IPS-20b (cell line): ENCODE results near the gene EML1.

Source experiments
- H3K27ac ChIP-seq: one replicate; pipeline ENCODE4 v1.5.1; 2013; ENCODE audit warnings: low read length
- H3K27me3 ChIP-seq: 2 replicates; pipeline ENCODE4 v1.6.1; 2013; ENCODE audit warnings: mild to moderate bottlenecking, low read length, inconsistent platforms; ENCODE audit not compliant: insufficient read depth
- H3K36me3 ChIP-seq: 2 replicates; pipeline ENCODE4 v1.6.1; 2013; ENCODE audit warnings: low read depth, mild to moderate bottlenecking, inconsistent platforms, low read length, moderate library complexity; ENCODE audit not compliant: insufficient read depth
- H3K4me1 ChIP-seq: 2 replicates; pipeline ENCODE4 v1.6.1; 2013; ENCODE audit warnings: mild to moderate bottlenecking, control low read depth, inconsistent platforms, low read length, moderate library complexity; ENCODE audit not compliant: insufficient read depth
- H3K4me3 ChIP-seq: 2 replicates; pipeline ENCODE4 v1.5.1; 2013; ENCODE audit warnings: mild to moderate bottlenecking, low read length, inconsistent platforms
- H3K9ac ChIP-seq: 2 replicates; pipeline ENCODE4 v1.6.1; 2013; ENCODE audit warnings: low read depth, mild to moderate bottlenecking, inconsistent platforms, low read length, moderate library complexity
- H3K9me3 ChIP-seq: 2 replicates; pipeline ENCODE4 v1.6.1; 2013; ENCODE audit warnings: mild to moderate bottlenecking, low read depth, low read length, inconsistent platforms; ENCODE audit not compliant: insufficient read depth

Gene EML1

DNA sequence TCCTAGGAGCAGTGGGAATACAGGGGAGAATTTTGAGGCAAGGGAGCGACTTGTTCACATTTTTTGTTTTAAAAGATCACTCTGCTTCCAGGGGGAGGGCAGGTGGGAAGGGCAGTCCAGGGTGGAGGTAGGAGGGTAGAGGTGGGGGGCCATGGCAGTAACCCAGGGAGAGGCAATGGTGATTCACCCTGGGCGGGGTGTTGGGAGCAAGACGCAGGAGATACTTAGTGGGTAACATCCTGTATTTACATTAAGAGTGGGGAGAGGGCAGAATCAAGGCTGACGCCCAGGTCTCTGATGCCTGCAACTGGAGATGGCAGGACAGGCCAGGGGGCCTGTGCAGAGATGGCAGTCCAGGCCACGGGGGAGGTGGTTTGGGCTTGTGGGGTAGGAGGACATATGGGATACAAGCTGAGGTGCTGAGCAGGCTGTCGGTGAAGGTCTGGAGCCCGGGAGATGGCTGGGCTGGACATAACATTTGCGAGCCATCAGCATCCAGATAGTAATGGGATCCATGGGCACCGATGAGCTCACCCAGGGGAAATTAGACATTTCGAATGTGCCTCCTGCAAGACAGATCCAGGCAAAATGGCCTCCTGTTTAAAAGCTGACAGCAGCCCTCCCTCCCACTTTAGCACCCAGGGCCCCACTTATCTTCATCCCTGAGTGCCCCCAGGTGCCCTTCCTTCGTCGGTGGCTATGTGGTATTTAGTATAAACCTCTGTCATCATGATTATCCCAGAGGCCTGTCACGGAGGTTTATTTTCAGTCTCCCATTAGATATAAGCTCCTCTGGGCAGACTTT, 9.3 kb downstream of the EML1 start:
- Histone ChIP-seq H3K4me1 (0 out of 2 replicates have a peak, but pooled peaks cover 5% of the 10 kb centered on the region), H3K27ac (no peak overlapping the region), H3K9me3 (no peaks in the 10 kb centered on the region), H3K36me3 (no peaks in the 10 kb centered on the region), H3K4me3 (no peak overlapping the region), H3K9ac (no peak overlapping the region), H3K27me3 (no peaks in the 10 kb centered on the region)

DNA sequence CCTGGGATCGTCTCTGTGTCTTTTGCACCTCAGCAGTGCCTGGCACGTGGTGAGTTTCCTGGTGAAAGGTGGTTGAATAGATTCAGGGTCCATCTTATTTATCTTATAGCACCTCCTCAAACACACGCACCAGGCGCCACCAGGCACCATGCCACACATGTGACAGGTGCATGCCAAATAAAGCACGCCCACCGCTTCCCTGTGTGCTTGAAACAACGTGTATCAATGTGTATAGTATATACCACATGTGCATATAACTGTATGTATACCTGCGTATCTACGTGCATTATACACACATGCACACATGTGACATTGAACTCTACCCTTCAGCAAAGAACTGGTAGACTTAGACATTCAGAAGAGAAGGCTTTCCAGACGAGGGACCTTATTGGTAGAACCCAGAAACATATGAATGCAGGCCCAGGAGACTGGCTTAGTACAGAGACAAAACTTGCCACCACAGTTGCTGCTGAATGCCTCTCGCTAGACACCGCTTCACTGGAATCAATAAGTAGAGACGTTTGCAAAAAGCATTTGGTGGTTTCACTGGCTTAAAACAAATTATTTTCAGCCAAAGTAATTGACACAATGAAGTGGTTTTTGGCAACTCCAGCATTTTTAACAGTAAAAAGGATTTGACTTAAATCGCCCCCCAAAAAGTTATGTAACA, 10.0 kb downstream of the EML1 start:
- Histone ChIP-seq H3K27me3 (no peaks in the 10 kb centered on the region), H3K9ac (no peak overlapping the region), H3K36me3 (no peaks in the 10 kb centered on the region), H3K9me3 (no peaks in the 10 kb centered on the region), H3K4me3 (no peak overlapping the region), H3K4me1 (0 out of 2 replicates have a peak, but pooled peaks cover 5% of the 10 kb centered on the region), H3K27ac (no peak overlapping the region)

DNA sequence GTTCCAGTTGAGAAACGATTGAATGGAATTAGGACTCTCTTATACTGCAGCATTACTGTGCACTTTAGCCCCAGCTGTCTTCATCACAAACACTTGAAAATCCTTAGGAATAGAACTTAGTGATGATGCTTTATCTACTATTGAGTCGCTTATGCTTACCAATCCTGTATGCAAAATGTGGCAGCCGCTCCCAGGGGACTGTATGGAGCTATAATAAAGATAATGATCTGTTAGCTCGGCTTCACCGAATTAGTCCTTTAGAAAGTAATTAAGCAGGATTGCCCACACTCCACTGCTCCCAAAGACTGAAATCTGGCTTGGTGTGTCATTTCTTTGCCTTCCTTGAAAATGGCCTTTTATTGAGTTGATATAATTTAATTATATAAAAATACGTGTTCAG, 10.6 kb downstream of the EML1 start:
- H3K36me3 ChIP-seq: no peaks in the 10 kb centered on the region
- H3K27me3 ChIP-seq: no peaks in the 10 kb centered on the region
- H3K27ac ChIP-seq: no peak overlapping the region
- no peaks in the 10 kb centered on the region for H3K9me3 ChIP-seq
- 0 out of 2 replicates have a peak, but pooled peaks cover 5% of the 10 kb centered on the region for H3K4me1 ChIP-seq
- H3K9ac ChIP-seq: no peak overlapping the region
- no peak overlapping the region for H3K4me3 ChIP-seq

DNA sequence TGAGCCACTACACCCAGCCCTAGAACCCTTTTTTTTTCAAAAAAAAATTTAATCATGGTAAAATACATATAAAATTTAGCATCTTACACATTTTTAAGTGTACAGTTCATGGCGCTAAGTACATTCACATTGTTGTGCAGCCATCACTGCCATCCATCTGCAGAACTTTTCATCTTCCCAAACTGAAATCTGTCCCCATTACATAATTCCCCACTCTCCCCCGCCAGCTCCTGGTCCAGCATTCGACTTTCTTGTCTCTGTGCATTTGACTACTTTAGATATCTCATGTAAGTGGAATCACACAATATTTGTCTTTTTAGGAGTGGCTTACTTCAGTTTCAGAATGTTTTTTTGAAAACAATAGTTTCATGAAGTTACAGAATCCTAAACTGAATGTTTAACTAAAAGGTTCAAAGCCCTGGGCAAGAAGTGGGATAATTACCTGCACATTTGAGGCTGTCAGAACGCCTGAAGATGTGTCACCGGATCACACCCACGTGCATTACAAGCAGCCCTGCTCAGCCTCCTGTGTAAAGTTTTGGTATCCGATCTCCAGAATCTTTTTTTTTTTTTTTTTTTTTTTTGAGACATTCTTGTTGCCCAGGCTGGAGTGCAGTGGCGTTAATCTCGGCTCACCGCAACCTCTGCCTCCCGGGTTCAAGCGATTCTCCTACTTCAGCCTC, 12.7 kb downstream of the EML1 start:
- 0 out of 2 replicates have a peak, but pooled peaks cover 1% of the 10 kb centered on the region for H3K4me1 ChIP-seq
- H3K36me3 ChIP-seq: no peaks in the 10 kb centered on the region
- H3K9ac ChIP-seq: no peak overlapping the region
- H3K27me3 ChIP-seq: no peaks in the 10 kb centered on the region
- H3K27ac ChIP-seq: no peak overlapping the region
- H3K4me3 ChIP-seq: no peak overlapping the region
- H3K9me3 ChIP-seq: no peaks in the 10 kb centered on the region

DNA sequence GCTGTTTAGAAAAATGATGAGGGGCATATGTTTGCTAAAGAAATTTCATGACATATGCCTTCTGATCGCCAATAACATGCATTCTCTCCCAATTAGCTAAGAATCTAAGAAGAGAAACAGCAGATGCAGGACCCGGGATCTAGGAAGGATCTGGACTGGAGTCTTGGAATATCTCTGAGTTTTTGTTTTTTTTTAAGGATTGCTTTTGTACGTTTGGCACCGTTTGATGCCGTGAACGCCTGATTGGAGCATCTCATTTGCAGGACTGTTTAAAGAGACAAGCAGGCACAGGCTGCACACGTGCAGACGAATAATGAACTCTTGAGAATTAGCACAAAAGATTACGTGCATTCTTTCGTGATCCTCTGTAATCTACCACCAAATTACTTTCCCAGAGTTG, 13.6 kb downstream of the EML1 start:
- no peak overlapping the region for H3K27ac ChIP-seq
- no peaks in the 10 kb centered on the region for H3K36me3 ChIP-seq
- no peak overlapping the region for H3K9ac ChIP-seq
- H3K9me3 ChIP-seq: no peaks in the 10 kb centered on the region
- H3K4me3 ChIP-seq: no peak overlapping the region
- H3K4me1 ChIP-seq: no peaks in the 10 kb centered on the region
- no peaks in the 10 kb centered on the region for H3K27me3 ChIP-seq

DNA sequence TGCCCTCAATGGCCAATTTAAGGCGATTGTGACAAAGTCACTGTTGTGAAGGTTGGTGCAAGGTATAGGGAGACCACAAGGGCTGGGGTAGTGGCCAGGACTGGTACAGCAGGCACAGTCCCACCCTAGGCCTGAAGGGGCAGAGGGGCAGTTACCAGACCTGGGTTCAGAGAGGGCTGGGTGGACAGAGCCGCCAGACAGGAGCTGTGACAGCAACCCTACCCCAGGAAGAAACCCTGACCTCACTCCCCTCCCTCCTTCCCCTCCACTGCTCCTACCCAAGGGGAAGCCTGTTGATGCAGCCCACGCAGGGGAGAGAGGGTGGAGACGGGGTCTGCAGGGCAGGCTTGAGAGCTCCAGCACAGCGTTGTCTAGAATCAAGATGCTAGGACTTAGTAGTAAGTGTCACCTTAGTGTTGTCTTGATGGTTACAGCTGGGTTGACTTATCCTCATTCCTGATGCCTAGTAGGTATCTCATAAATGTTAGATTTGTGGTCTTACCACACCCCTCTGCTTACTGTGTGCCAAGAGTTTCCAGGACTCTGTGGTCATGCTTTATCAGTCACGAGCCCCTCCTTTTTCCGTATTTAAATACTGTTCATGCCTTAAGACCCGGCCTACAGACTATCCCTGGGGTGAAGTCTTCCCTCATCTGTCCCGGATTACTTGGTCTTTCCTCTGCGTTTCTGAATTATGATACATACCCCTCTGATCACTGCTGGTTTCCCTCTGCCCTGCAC, 14.4 kb downstream of the EML1 start:
- H3K4me1 ChIP-seq: no peaks in the 10 kb centered on the region

DNA sequence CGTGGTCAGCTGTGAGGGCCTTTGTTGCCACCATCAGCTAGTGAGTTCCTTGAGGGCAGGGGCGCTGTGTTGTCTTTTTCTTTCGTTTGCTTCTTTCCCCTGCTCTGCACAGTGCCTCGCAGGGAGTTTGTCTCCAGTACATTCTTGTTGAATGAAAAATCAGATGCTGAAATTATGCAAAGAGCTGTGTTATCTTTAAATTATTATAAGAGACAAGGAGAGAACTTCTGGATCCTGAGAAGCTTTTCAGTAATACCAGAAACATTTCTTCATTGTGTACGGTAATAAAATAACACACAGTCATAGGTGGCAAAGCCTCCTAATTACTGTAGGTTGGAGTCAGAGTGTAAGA, 14.9 kb downstream of the EML1 start:
- H3K4me3 ChIP-seq: no peak overlapping the region
- no peak overlapping the region for H3K9ac ChIP-seq
- H3K9me3 ChIP-seq: no peaks in the 10 kb centered on the region
- no peak overlapping the region for H3K27ac ChIP-seq
- no peaks in the 10 kb centered on the region for H3K4me1 ChIP-seq
- H3K36me3 ChIP-seq: no peaks in the 10 kb centered on the region
- no peaks in the 10 kb centered on the region for H3K27me3 ChIP-seq

More for the DNA sequence above, 14.4 kb downstream of the EML1 start:
- Histone ChIP-seq H3K4me3 (no peak overlapping the region), H3K27ac (no peak overlapping the region), H3K36me3 (no peaks in the 10 kb centered on the region), H3K9me3 (no peaks in the 10 kb centered on the region), H3K9ac (no peak overlapping the region), H3K27me3 (no peaks in the 10 kb centered on the region)

DNA sequence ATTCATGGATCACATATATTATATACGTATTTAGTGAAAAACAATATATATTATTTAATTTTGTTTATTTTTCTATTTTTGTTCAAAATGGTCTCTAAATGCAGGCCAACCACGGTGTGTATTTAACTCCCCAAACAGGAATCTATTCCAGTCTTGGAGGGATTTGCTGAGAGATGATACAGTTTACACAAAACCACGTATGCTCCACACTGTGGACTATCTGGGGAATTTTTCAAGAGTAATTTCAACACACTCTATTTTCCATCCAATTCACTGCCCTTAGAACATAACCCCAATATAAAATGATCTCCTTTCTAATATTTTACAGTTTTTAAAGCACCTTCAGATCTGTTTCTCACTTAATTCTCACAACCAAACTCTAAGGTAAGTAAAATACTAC, 15.3 kb downstream of the EML1 start:
- Histone ChIP-seq H3K36me3 (no peaks in the 10 kb centered on the region), H3K27me3 (no peaks in the 10 kb centered on the region), H3K4me3 (no peak overlapping the region), H3K27ac (no peak overlapping the region), H3K9ac (no peak overlapping the region), H3K4me1 (no peaks in the 10 kb centered on the region), H3K9me3 (no peaks in the 10 kb centered on the region)

DNA sequence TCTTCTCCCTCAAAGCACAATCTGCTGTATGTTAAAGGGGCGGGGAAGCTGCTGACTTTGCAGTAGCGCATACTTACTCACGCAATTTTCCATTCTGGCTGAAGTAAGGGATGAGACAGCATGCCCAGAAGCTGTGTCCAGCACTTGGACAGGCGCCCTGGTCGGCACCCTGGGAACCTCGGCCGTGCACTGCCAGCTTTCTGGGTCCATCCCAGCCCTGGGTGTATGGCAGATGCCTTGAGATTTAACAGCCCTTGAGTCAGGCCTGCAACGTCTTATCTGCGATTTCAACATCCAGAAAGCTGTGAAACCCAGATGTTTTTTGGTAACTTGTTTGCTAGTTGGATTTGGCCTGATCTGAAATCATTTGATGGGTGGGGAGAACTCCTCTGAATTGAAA, 16.1 kb downstream of the EML1 start:
- Histone ChIP-seq H3K4me1 (no peaks in the 10 kb centered on the region), H3K27me3 (no peaks in the 10 kb centered on the region), H3K4me3 (no peak overlapping the region), H3K36me3 (no peaks in the 10 kb centered on the region), H3K9me3 (no peaks in the 10 kb centered on the region), H3K9ac (no peak overlapping the region), H3K27ac (no peak overlapping the region)

DNA sequence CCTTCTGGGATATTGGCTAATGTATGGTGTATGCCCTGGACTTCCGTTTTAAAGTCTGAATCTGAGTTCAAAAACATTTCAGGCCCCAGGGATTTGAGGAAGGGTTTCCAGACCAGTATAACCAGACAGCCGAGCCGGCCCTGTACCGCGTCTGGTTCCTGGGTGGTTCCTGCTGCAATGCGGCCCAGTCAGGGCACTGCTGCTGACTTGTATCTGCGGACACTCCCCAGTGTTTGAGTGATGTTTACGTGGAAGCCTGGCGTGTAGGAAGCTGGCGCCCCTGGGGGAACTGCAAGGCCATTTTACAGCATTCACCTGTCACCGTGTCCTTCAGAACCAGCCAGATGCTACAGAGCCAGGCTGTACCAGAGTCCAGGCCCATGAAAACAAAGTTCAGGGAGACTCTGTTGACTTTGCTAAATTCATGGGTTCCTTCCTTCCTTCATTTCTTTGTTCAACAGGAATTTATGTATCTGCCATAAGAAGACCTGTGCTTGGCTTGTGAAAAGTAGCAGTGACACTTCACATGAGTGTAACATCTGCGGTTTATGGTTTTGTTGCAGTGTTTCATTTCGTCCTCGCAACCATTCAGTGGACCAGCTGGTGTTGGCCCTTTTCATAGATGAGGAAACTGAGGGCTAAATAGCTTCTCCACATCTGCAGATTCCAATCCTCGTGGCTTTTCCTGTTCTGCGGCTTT, 16.8 kb downstream of the EML1 start:
- Histone ChIP-seq H3K27me3 (no peaks in the 10 kb centered on the region), H3K27ac (no peak overlapping the region), H3K4me1 (no peaks in the 10 kb centered on the region), H3K4me3 (no peak overlapping the region), H3K9ac (no peak overlapping the region), H3K9me3 (no peaks in the 10 kb centered on the region), H3K36me3 (no peaks in the 10 kb centered on the region)

DNA sequence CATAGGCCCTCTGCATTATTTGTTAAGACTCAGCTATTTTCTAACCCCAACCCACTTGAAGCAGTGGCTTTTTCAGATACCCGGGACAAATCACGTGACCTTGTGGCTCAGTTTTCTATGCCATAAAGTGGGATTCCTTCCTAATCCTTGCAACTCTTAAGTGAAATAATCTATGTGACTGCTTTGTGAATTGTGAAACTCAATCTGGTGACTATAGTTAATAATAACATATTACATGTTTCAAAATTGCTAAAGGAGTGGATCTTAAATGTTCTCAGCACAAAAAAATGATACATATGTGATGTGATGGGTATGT, 17.3 kb downstream of the EML1 start:
- no peaks in the 10 kb centered on the region for H3K36me3 ChIP-seq
- no peak overlapping the region for H3K27ac ChIP-seq
- H3K9me3 ChIP-seq: no peaks in the 10 kb centered on the region
- no peak overlapping the region for H3K4me3 ChIP-seq
- H3K9ac ChIP-seq: no peak overlapping the region
- no peaks in the 10 kb centered on the region for H3K4me1 ChIP-seq
- no peaks in the 10 kb centered on the region for H3K27me3 ChIP-seq
